K562 (cell line): Measurements from ENCODE around the gene AIF1. TPM values are rescaled to one million over a fixed set of nuclear protein-coding genes. Genes with fewer than 3 reads are reported as not detected.
A peak's percentile ranks its signal among the peaks of the same experiment; 100 is the strongest.

ENCODE experiments used
- E2F3 ChIP-seq: fragments of 250-450 bp; sonication (Bioruptor Pico); IDR thresholded peaks from 2 replicates; pipeline ENCODE4 v1.4.0; 2020; ENCODE audit warnings: mild to moderate bottlenecking
- GATAD2B ChIP-seq: fragments of 450-650 bp; IDR thresholded peaks from 2 replicates; pipeline ENCODE4 v1.6.1; 2017; ENCODE audit warnings: mild to moderate bottlenecking, borderline replicate concordance
- ILK ChIP-seq: fragments of 450-650 bp; IDR thresholded peaks from 2 replicates; pipeline ENCODE4 v1.6.1; 2016; ENCODE audit warnings: missing genetic modification characterization, low read depth, mild to moderate bottlenecking, missing compliant biosample characterization, moderate library complexity, borderline replicate concordance
- KLF1 ChIP-seq: fragments of 450-650 bp; IDR thresholded peaks from 2 replicates; pipeline ENCODE4 v1.6.1; 2016; ENCODE audit warnings: missing genetic modification characterization, missing compliant biosample characterization
- MECOM ChIP-seq: fragments of 250-450 bp; sonication (Bioruptor Pico); IDR thresholded peaks from 2 replicates; pipeline ENCODE4 v1.8.0; 2022; ENCODE audit warnings: inconsistent platforms
- PHF20 ChIP-seq: fragments of 450-650 bp; IDR thresholded peaks from 2 replicates; pipeline ENCODE4 v1.6.1; 2018; ENCODE audit not compliant: partially characterized antibody
- RFX7 ChIP-seq: fragments of 250-450 bp; sonication (Bioruptor Pico); IDR thresholded peaks from 2 replicates; pipeline ENCODE4 v1.5.1; 2021; ENCODE audit warnings: mild to moderate bottlenecking
- SMARCE1 ChIP-seq: fragments of 450-650 bp; IDR thresholded peaks from 2 replicates; pipeline ENCODE4 v1.7.1; 2016; ENCODE audit warnings: mild to moderate bottlenecking
- SRSF1 ChIP-seq: fragments of 200-400 bp; formaldehyde crosslinking; IDR thresholded peaks from 2 replicates; pipeline ENCODE4 v1.6.1; 2017; ENCODE audit warnings: mild to moderate bottlenecking, low read depth, low read length, moderate library complexity
- ZNF224 ChIP-seq: sonication (generic); formaldehyde crosslinking; IDR thresholded peaks from 2 replicates; pipeline ENCODE4 v1.8.0; 2022; ENCODE audit warnings: mild to moderate bottlenecking, missing genetic modification reagents
- ZNF445 ChIP-seq: fragments of 250-450 bp; sonication (Bioruptor Pico); IDR thresholded peaks from 2 replicates; pipeline ENCODE4 v1.4.0; 2020; ENCODE audit warnings: low read depth, mild to moderate bottlenecking, moderate library complexity
- polyA plus RNA-seq, 8 experiments: library from polyadenylated mRNA; depleted of rRNA in 4 of 8; stranded (reverse) in 5 of 8; unstranded in 3 of 8; fragments of >200 nt; fragmentation: Nextera tagmentation in 2 of 8; fragmentation: Illumina TruSeq in 1 of 8; extraction: Ambion mirVana in 2 of 8; extraction: Trizol in 1 of 8; gene quantifications; 2 replicates each; pipeline versions ENCODE4 v1.2.1 to v1.2.3, GENCODE V29; 2011 to 2014; ENCODE audit warnings: inconsistent platforms in 1 of 8, missing spikeins in 1 of 8
- total RNA-seq, 7 experiments: library from RNA; depleted of rRNA in 6 of 7; stranded (reverse); fragments of >200 nt in 6 of 7; fragmentation: Illumina TruSeq in 2 of 7; extraction: Trizol in 2 of 7; gene quantifications; 2 replicates each; pipeline versions ENCODE4 v1.2.1 to v1.2.3, GENCODE V29; 2011 to 2021; ENCODE audit warnings: low replicate concordance in 1 of 7
- TF ChIP-seq, protein P1 (sequence below): fragments of 450-650 bp; IDR thresholded peaks from 2 replicates; pipeline ENCODE4 v1.6.1; 2017; ENCODE audit warnings: antibody characterized with exemption, mild to moderate bottlenecking
- TF ChIP-seq, protein P2 (sequence below): fragments of 450-650 bp; formaldehyde crosslinking; IDR thresholded peaks from 2 replicates; pipeline ENCODE4 v1.4.0; 2020; ENCODE audit warnings: mild to moderate bottlenecking, moderate library complexity
- TF ChIP-seq, protein P3 (sequence below): sonication (generic); IDR thresholded peaks from 2 replicates; pipeline ENCODE4 v1.6.1; 2016
- TF ChIP-seq, protein P4 (sequence below): sonication (generic); formaldehyde crosslinking; IDR thresholded peaks from 2 replicates; pipeline ENCODE4 v1.8.1; 2022; ENCODE audit warnings: missing genetic modification reagents
- TF ChIP-seq, protein P5 (sequence below), 2 experiments: fragments of 150-350 bp in 1 of 2; IDR thresholded peaks; 2 replicates each; pipeline ENCODE4 v1.6.1; 2012 to 2016; ENCODE audit warnings: low read depth in 2 of 2, low read length in 2 of 2, mild to moderate bottlenecking in 1 of 2, moderate library complexity in 1 of 2

The AIF1 gene
- total and polyA plus RNA-seq, 9 of the 15 experiments (the other 6 are each of a cell fraction or from before 2014, with no cell fraction given) = 9.4 to 33.4 (median 19.4) TPM

DNA sequence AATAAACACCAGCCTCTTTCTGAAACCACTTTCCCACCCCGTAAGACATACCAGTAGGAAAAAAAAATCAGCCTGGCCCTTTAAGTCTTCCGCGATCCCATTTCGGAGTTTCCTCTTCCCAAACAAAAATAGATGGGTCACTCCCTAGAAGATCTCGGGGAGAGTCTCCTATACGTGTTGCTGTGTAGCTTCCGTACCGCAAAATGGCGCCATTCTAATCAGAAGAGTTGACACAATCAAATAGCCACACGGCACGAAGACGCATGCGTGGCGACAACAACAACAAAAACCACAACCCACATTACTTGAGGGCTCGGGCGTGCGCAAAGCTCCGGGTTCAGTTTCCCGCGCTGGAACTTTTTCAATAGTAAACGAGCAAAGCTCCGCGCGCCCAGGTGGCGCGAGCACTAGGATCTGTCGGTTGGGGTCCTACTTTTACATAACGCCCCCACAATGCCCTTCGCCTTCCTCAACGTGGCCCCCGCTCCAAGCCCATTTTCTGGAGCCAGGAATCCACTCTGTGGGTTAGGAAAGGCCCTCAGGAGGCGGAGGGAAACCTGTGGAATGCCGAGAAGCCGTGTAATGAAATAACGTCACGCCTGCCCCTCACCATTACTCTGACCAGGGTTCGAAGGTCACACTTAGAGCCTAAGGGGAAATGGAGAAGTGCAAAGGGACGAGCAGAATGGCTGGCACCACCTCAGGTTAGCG, 49.9 kb downstream of the AIF1 start, which contains the start of gene GPANK1 (continued):
- TF ChIP-seq, protein P1, sequence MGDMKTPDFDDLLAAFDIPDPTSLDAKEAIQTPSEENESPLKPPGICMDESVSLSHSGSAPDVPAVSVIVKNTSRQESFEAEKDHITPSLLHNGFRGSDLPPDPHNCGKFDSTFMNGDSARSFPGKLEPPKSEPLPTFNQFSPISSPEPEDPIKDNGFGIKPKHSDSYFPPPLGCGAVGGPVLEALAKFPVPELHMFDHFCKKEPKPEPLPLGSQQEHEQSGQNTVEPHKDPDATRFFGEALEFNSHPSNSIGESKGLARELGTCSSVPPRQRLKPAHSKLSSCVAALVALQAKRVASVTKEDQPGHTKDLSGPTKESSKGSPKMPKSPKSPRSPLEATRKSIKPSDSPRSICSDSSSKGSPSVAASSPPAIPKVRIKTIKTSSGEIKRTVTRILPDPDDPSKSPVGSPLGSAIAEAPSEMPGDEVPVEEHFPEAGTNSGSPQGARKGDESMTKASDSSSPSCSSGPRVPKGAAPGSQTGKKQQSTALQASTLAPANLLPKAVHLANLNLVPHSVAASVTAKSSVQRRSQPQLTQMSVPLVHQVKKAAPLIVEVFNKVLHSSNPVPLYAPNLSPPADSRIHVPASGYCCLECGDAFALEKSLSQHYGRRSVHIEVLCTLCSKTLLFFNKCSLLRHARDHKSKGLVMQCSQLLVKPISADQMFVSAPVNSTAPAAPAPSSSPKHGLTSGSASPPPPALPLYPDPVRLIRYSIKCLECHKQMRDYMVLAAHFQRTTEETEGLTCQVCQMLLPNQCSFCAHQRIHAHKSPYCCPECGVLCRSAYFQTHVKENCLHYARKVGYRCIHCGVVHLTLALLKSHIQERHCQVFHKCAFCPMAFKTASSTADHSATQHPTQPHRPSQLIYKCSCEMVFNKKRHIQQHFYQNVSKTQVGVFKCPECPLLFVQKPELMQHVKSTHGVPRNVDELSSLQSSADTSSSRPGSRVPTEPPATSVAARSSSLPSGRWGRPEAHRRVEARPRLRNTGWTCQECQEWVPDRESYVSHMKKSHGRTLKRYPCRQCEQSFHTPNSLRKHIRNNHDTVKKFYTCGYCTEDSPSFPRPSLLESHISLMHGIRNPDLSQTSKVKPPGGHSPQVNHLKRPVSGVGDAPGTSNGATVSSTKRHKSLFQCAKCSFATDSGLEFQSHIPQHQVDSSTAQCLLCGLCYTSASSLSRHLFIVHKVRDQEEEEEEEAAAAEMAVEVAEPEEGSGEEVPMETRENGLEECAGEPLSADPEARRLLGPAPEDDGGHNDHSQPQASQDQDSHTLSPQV = no peak
- TF ChIP-seq PHF20 (no peak), ZNF445 (no peak), E2F3 (peak; percentile 99), KLF1 (tag) (0 out of 2 replicates have a peak, but pooled peaks have one; percentile 32), MECOM (CRISPR knock-in tag) (peak; percentile 65; the same call in 1 of the 2 replicates), ZNF224 (CRISPR knock-in tag) (peak; percentile 85; the same call in 1 of the 2 replicates), SMARCE1 (no peak), GATAD2B (no peak), ILK (no peak), SRSF1 (no peak), RFX7 (peak; percentile 84; the same call in 1 of the 2 replicates)
- TF ChIP-seq, protein P2, sequence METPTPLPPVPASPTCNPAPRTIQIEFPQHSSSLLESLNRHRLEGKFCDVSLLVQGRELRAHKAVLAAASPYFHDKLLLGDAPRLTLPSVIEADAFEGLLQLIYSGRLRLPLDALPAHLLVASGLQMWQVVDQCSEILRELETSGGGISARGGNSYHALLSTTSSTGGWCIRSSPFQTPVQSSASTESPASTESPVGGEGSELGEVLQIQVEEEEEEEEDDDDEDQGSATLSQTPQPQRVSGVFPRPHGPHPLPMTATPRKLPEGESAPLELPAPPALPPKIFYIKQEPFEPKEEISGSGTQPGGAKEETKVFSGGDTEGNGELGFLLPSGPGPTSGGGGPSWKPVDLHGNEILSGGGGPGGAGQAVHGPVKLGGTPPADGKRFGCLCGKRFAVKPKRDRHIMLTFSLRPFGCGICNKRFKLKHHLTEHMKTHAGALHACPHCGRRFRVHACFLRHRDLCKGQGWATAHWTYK (CRISPR knock-in tag) = peak; percentile 74; the same call in 1 of the 2 replicates
- TF ChIP-seq, protein P3, sequence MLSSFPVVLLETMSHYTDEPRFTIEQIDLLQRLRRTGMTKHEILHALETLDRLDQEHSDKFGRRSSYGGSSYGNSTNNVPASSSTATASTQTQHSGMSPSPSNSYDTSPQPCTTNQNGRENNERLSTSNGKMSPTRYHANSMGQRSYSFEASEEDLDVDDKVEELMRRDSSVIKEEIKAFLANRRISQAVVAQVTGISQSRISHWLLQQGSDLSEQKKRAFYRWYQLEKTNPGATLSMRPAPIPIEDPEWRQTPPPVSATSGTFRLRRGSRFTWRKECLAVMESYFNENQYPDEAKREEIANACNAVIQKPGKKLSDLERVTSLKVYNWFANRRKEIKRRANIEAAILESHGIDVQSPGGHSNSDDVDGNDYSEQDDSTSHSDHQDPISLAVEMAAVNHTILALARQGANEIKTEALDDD = no peak
- TF ChIP-seq, protein P4, sequence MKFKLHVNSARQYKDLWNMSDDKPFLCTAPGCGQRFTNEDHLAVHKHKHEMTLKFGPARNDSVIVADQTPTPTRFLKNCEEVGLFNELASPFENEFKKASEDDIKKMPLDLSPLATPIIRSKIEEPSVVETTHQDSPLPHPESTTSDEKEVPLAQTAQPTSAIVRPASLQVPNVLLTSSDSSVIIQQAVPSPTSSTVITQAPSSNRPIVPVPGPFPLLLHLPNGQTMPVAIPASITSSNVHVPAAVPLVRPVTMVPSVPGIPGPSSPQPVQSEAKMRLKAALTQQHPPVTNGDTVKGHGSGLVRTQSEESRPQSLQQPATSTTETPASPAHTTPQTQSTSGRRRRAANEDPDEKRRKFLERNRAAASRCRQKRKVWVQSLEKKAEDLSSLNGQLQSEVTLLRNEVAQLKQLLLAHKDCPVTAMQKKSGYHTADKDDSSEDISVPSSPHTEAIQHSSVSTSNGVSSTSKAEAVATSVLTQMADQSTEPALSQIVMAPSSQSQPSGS = no peak
- TF ChIP-seq, protein P5, sequence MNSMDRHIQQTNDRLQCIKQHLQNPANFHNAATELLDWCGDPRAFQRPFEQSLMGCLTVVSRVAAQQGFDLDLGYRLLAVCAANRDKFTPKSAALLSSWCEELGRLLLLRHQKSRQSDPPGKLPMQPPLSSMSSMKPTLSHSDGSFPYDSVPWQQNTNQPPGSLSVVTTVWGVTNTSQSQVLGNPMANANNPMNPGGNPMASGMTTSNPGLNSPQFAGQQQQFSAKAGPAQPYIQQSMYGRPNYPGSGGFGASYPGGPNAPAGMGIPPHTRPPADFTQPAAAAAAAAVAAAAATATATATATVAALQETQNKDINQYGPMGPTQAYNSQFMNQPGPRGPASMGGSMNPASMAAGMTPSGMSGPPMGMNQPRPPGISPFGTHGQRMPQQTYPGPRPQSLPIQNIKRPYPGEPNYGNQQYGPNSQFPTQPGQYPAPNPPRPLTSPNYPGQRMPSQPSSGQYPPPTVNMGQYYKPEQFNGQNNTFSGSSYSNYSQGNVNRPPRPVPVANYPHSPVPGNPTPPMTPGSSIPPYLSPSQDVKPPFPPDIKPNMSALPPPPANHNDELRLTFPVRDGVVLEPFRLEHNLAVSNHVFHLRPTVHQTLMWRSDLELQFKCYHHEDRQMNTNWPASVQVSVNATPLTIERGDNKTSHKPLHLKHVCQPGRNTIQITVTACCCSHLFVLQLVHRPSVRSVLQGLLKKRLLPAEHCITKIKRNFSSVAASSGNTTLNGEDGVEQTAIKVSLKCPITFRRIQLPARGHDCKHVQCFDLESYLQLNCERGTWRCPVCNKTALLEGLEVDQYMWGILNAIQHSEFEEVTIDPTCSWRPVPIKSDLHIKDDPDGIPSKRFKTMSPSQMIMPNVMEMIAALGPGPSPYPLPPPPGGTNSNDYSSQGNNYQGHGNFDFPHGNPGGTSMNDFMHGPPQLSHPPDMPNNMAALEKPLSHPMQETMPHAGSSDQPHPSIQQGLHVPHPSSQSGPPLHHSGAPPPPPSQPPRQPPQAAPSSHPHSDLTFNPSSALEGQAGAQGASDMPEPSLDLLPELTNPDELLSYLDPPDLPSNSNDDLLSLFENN (IDR thresholded peaks at IDR 0.05; ENCODE audit: low read depth in 2 of 2, low read length in 2 of 2) = peak in 1 of 2 experiments; percentile 30; a peak in 2 of 4 replicates
